Gastroesophageal sphincter (tissue), 4 donors: ENCODE measurements around the gene HIC2. TPM values are rescaled to one million over a fixed set of nuclear protein-coding genes. Genes with fewer than 3 reads are reported as not detected.
"Not testable (repeated sequence)": the region's sequence is repeated elsewhere in the genome, so short reads cannot be mapped to it uniquely, and the experiment has no call there.

Source experiments
- ATAC-seq: fragments of 150-250 bp; one replicate; pipeline ENCODE4 v1.9.1; 2016; ENCODE audit warnings: mild to moderate bottlenecking, moderate library complexity
- H3K27ac ChIP-seq, 4 donors: fragments of 200-600 bp; sonication (generic) in 3 of 4; 1 replicate in 3 of 4; 2 replicates in 1 of 4; pipeline ENCODE4 v1.5.1; 2016 to 2019
- H3K27me3 ChIP-seq: fragments of 200-600 bp; sonication (generic); one replicate; pipeline ENCODE4 v1.5.1; 2019
- H3K36me3 ChIP-seq, 2 donors: fragments of 200-600 bp; sonication (generic); one replicate each; pipeline ENCODE4 v1.5.1; 2019; ENCODE audit warnings: control low read depth in 1 of 2
- H3K4me1 ChIP-seq, 3 donors: fragments of 200-600 bp; sonication (generic); 1 replicate in 2 of 3; 2 replicates in 1 of 3; pipeline ENCODE4 v1.5.1; 2016 to 2019; ENCODE audit warnings: control low read depth in 2 of 3
- H3K4me3 ChIP-seq, 2 donors: fragments of 200-600 bp; sonication (generic); one replicate each; pipeline ENCODE4 v1.5.1; 2019; ENCODE audit warnings: mild to moderate bottlenecking in 1 of 2, moderate library complexity in 1 of 2
- H3K9me3 ChIP-seq, 3 donors: fragments of 200-600 bp; sonication (generic); one replicate each; pipeline ENCODE4 v1.5.1; 2017 to 2019; ENCODE audit warnings: control low read depth in 2 of 3
- WGBS, 2 donors: methylation state at CpG; one replicate each; pipeline ENCODE4 v1.1.5; 2018; ENCODE audit warnings: low coverage in 1 of 2; 5-methylcytosine and 5-hydroxymethylcytosine counted together
- total RNA-seq, 4 donors: library from RNA; depleted of rRNA; stranded (reverse); fragments of >200 nt; gene quantifications; one replicate each; pipeline ENCODE4 v1.1.0, GENCODE V29; 2016

Gene HIC2
- total RNA-seq, 4 donors from 2014 or later = 4.4 to 5.1 (median 4.8) TPM

DNA sequence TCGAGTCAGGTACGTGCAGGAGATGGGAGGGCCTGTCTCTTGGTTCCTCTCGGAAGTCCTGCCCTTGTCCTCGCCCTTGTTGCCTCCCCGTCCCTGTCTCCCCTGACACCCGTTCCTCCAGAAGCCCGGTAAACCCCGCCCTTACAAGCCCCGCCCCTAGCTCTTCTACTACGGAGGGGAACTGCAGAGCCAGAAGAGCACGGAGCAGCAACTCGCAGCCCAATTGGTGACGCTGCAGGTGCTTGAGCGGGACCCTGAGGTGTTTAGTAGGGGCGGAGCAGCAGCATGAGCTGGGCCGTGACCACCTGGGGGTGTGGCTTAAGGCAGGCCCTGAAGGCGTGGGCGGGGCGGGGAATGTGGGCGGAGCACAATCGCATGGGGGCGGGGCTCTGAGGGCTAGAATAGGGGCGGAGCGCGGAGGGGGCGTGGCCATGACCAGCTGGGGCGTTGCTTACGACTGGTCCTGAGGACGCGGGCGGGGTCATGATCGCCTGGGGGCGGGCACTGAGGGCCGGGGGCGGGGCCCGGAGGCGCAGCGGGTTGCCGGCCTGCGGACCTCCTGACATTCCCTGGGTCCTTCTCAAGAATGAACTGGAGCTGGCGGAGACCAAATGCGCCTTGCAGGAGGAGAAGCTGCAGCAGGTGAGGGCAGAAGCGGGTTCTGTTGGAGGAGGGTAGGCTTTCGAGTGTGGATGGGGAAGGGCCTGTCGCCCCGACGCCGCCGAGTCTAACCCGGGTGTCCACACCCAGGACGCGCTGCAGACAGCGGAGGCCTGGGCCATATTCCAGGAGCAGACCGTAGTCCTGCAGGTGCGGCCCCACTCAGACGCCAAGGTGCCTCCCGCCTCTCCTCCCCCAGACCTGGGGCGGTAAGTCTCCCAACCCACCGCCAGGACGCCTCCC, 51.3 kb downstream of the HIC2 start:
- not testable (repeated sequence) for H3K4me1 ChIP-seq, H3K9me3 ChIP-seq, H3K36me3 ChIP-seq, H3K27me3 ChIP-seq
- WGBS, 2 donors = no CpG with 5 or more reads among the region's 60 CpGs
- Histone ChIP-seq H3K27ac (peak overlapping the region in 3 of 4 donors; percentile 71 to 76 (median 76)), H3K4me3 (peak overlapping the region; percentile 26 to 52)
- peak; percentile 92 for ATAC-seq

DNA sequence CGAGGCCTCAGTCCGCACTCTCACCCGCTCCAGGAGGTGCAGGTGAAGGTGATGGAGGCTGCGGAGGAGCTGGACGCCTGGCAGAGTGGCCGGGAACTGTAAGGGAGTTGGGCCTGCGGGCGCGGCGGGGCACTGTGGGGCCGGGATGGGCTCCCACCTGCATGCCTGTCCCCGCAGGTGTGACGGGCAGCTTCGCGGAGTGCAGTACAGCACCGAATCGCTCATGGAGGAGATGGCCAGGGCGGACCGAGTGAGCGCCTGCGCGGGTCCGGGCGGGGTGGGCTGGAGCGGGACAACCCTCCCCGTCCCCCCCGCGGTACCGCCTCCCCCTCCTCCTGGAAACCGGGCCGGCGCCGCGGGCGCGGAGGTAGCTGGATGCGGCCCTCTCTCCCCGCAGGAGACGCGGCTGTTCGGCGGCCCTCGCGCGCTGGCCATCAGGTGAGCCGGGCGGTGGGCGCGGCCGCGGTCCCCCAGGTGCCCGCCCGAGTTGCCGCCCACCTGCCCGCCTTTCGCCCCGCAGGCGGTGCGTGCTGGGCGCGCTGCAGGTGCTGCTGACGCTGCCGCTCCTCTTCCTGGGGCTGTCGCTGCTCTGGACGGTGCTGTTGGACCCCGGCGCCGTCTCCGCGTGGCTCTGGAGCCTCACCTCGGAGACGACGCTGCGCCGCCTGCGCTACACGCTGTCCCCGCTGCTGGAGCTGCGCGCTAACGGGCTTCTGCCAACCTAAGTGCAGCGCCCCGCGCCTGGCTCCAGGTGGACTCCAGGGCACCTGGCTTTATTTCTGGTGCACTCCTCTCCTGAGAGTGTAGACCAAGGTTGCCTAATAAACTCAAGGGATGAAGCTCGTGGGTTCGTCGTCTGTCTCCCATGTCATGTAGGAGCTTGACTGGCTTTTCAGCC, 52.2 kb downstream of the HIC2 start:
- H3K36me3 ChIP-seq, H3K27me3 ChIP-seq, H3K4me3 ChIP-seq, H3K9me3 ChIP-seq, H3K4me1 ChIP-seq, H3K27ac ChIP-seq, ATAC-seq: not testable (repeated sequence)
- WGBS, 2 donors = no CpG with 5 or more reads among the region's 87 CpGs

DNA sequence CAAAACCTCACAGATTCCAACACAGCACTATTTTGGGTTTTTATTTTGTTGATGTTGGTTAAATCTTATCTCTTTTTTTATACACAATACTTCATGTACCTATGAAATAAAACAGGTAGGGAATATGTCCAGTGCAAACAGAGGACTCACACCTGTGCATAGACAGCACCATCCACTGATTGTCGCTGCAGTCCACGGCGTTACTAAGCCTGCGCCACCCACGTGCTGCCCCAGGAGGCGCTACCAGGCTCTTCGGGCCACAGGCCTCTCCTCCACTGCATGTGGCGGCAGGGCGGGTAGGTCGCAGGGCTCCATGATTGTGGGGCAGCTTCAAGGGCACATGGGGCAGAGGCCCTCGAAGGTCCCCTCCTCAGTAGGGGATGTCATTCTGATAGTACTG, 55.8 kb downstream of the HIC2 start:
- no CpG with 5 or more reads among the region's 11 CpGs for WGBS, 2 donors
- H3K36me3 ChIP-seq, H3K9me3 ChIP-seq, H3K27me3 ChIP-seq, H3K4me1 ChIP-seq, ATAC-seq, H3K27ac ChIP-seq, H3K4me3 ChIP-seq: not testable (repeated sequence)

DNA sequence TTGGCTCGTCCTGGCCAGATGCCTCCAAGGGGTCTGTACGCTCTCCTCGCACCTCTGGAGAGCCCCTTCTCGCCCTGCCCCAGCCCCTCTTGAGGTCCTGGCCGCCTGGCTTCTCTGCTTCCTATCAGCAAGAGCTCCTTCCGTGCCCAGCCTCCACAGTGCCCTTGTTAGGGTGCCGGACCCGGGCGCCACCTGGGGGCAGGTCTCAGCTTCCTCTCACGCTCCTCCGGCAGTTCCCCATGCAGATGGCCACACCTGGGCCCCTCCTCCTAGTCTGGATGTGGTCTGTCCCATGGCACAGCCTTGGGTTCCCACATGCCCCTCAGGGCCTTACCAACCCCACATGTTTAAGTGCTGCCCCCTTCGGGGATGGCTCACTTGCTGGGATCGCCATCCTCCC, 56.5 kb downstream of the HIC2 start:
- not testable (repeated sequence) for H3K36me3 ChIP-seq, H3K9me3 ChIP-seq, H3K27me3 ChIP-seq, H3K4me3 ChIP-seq, ATAC-seq, H3K27ac ChIP-seq, H3K4me1 ChIP-seq
- no CpG with 5 or more reads among the region's 13 CpGs for WGBS, 2 donors

DNA sequence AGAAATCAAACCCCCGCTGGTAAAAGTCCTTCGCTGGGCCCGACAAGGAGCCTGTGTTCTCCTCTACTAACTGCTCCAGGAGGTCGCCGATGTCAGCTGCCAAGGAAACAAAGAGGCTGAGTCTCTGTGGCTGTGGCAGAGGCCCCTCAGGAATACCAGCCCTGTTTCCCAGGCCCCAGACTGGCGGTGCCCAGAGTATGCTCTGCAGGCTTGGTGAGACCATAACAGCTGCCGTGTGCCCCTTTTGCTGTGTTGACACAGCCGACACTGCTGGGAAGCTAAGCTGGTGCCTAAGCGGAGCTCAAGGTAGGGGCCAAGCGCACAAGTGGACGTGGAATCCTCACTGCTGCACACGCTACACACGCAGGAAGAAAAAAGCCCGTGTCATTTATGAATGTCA, 66.9 kb downstream of the HIC2 start:
- WGBS, 2 donors = no CpG with 5 or more reads among the region's 14 CpGs
- not testable (repeated sequence) for H3K36me3 ChIP-seq, H3K4me1 ChIP-seq, H3K27me3 ChIP-seq, H3K27ac ChIP-seq, ATAC-seq, H3K9me3 ChIP-seq, H3K4me3 ChIP-seq

DNA sequence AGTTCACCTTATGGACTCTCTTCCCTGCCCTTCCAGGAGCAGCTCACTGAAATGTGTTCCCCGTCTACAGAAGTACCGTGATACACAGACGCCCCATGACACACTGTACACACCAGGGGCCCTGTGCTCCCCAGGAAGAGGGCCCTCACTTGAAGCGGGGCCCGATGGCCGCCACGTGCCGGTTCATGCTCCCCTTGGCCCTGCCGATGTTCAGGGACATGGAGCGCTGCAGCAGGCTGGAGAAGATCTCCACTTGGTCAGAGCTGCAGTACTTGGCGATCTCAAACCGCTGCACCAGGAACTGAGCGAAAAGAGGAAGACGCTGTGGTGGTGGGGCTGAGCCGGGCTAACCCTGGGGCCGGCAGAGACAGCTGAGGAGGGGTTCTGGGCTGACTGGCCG, 70.6 kb downstream of the HIC2 start:
- H3K9me3 ChIP-seq, H3K4me3 ChIP-seq, H3K27ac ChIP-seq, H3K27me3 ChIP-seq, H3K36me3 ChIP-seq, ATAC-seq, H3K4me1 ChIP-seq: not testable (repeated sequence)
- WGBS, 2 donors = no CpG with 5 or more reads among the region's 17 CpGs

DNA sequence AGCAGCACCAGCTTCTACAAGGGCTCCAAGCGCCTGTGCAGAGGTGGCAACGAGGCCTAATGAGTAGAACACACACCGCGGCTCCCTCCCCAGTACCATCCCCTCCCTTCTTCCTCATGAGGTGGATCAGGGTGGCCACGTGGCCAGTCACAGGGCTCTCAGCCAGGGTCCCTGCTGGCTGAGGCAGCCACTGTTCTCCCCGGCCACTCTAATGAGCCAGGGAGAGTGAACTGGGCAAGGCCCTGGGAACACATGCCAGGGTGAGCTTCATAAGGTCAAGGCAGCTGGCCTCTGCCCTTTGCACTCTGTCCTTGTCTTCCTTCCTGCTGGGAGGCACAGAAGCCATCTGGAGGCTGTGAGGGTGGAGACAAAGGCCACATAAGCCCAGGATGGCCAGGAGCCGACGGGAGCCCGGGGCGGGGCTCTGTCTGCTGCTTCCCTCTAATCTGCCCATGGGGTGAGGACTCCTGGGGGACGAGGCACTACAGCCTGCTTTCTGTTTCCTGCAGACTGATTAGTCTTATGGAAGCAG, 72.0 kb downstream of the HIC2 start:
- H3K9me3 ChIP-seq, H3K27me3 ChIP-seq, H3K27ac ChIP-seq, H3K4me3 ChIP-seq, H3K36me3 ChIP-seq, H3K4me1 ChIP-seq: not testable (repeated sequence)
- ATAC-seq = peak; percentile 52
- WGBS, 2 donors = no CpG with 5 or more reads among the region's 11 CpGs

DNA sequence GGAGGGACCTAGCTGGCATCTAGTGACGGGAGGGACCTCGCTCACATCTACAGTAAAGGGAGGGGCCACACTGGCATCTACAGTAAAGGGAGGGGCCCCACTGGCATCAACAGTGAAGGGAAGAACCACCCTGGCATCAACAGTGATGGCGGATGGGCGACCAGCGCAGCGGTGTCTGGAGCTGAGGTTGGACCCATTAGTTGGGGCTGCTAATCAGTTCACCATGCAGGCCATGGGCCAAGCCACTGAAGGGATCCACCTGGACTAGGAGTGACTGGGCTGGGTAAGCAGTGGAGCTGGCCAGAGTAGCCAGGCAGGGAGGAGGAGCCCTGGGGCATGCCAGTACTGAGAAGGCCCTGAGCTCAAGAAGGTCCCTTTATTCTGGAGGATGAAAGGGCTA, 73.4 kb downstream of the HIC2 start:
- not testable (repeated sequence) for H3K4me3 ChIP-seq, H3K4me1 ChIP-seq, H3K36me3 ChIP-seq, H3K27me3 ChIP-seq, H3K9me3 ChIP-seq, ATAC-seq, H3K27ac ChIP-seq
- no CpG with 5 or more reads among the region's 6 CpGs for WGBS, 2 donors

DNA sequence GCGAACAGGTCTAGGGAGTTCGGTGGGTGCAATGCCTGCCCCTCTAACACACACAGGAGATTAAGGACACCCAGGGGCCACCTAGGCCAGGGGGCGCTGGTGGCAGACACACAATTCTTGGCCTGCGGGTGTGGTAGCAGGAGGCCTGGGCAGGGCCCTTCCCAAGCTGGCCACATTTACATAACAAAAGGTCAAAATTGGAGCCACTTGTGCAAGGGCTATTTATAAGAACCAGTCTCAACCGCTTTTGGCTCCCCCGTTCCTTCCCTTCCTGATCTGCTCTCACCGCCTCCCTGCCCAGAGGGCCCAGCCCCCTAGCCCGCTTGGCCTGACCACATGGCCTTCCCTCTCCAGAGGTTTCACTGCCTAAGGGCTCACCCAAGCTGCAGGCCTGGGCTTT, 75.1 kb downstream of the HIC2 start:
- no CpG with 5 or more reads among the region's 8 CpGs for WGBS, 2 donors

DNA sequence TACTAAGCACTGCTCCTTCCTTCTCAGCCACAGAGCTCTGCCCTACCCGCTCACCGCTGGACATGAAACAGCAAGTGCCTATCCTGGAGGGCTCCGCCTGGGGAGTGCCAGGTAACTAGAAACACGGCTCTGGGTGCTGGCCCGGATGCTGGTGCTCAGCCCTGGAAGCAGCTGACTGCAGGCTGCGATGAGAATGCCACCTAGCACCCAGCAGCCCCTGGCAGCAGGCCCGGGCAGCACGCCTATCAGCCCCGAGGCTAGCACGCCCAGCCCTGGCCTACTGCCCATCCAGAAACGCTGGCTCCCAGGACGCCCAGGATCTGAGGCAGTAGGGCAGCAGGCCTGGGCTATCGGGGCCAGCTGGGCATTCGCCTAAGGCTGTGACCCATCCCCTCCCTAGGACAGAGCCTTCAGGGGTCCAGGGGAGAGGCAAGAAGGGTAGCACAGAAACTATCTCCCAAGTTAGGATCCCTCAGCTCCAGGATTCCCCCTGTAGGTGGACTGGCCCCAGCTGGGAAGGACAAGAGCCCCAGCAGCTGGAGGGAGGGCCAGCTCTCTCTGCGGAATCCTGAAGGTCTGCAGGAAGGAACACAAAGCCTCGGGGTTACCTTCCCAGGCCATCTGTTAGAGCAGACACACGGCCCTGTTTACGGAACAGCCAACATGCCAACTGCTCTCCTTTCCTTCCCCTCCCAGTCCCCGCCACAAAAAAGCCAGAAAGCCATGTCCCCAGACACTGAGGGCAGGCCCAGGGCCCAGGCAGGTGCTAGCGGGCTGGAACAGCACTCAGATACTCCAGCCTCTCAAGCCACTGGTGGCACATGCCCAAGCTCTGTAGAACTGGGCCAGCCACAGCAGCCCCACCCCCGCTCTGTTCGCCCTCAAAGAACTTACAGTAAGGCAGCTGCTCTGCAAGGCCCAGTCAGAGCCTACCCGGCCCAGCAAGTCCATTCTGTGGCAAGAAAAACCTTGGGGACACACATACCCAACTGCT, 76.9 kb downstream of the HIC2 start:
- not testable (repeated sequence) for H3K36me3 ChIP-seq, H3K27me3 ChIP-seq, H3K27ac ChIP-seq, H3K4me1 ChIP-seq, H3K4me3 ChIP-seq, H3K9me3 ChIP-seq
- no CpG with 5 or more reads among the region's 23 CpGs for WGBS, 2 donors
- ATAC-seq = peak; percentile 42

More for the DNA sequence above, 75.1 kb downstream of the HIC2 start:
- not testable (repeated sequence) for H3K4me1 ChIP-seq, H3K27ac ChIP-seq, H3K9me3 ChIP-seq, H3K27me3 ChIP-seq, H3K36me3 ChIP-seq, H3K4me3 ChIP-seq
- ATAC-seq = peak; percentile 34

DNA sequence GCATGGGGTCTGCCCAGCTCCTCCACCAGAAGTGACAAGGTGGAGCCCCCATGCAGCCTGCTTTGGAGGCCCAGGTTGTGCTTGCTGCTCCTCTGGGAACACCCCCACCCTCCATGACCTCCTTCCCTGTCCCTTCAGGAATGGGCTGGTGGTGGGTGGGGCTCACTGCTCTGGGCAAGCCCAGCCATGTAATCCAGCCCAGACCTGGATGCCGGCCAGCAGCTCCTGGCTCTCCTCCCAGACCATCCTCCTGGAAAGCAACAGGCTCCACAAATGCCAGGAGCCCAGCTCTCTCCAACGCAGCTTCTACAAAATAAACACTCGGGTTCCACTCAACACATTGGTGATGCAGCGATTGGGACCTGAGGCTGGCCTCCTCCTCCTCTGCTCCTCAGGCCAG, 80.8 kb downstream of the HIC2 start:
- no CpG with 5 or more reads among the region's 4 CpGs for WGBS, 2 donors
- ATAC-seq = peak; percentile 89
- H3K36me3 ChIP-seq, H3K9me3 ChIP-seq, H3K4me3 ChIP-seq, H3K27me3 ChIP-seq, H3K4me1 ChIP-seq, H3K27ac ChIP-seq: not testable (repeated sequence)

DNA sequence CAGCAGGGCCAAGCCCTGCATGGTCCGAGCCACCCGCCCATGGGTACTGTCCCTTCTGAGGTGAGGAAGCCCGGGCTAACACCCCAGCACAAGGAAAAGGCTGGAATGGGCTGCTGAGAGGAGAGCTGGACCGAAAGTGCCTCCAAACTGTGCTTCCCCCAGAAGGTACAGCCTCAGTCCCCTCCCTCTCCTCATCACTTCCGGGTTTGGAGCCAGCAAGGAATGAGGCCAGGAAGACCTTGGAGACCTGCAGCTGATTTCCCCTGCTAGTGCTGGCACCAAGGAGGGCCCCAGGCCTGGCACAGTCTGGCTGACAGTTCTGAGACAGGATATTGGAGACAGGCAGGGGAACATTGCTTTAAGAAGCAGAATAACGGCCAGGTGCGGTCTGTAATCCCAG, 81.3 kb downstream of the HIC2 start:
- not testable (repeated sequence) for H3K9me3 ChIP-seq, H3K27ac ChIP-seq, H3K36me3 ChIP-seq, H3K4me3 ChIP-seq, H3K27me3 ChIP-seq, H3K4me1 ChIP-seq
- WGBS, 2 donors = no CpG with 5 or more reads among the region's 7 CpGs
- ATAC-seq = peak; percentile 16
